ENCODE results near the gene PALLD.

DNA sequence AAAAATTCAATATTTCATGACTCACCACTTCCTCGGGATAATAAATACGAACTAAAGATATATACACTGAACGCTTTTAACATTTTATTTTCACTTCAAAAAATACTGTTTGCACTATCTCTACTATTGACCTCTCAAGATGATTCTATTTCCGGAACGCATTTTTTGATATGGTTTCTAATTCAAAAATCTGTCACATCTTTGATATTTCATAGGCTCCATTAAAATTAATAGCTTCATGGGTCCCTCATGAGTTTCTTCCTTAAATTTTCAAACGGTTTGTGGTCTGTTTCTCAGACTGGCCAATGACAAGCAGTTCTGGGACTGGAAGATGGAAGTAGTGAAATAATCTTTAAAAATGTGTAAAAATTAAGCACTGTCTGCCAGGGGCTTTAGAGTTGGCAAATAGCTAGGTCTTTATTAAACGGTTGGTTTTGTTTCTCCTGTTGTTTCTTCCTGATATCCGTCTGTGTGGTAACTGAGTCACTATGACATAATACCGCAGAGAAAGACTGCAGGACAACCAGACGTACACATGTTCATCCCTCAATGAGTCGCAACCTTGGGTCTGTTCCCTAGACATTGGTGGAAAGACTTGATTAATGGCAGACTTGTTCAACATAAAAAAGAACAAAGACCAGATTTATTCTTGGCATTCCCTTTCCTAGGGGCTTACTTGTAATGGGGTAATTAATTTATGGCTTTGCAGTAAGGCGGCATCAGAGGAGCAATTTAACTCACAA lies 133.8 kb downstream of the PALLD start:
- TF ChIP-seq CTCF (IDR thresholded peaks at IDR 0.05) (no peak), POLR2A (IDR thresholded peaks at IDR 0.05) (no peak), EP300 (IDR thresholded peaks at IDR 0.05) (no peak), POLR2AphosphoS5 (IDR thresholded peaks at IDR 0.05) (no peak)

All from gastroesophageal sphincter (tissue), 3 donors.